A549 treated with dexamethasone at 1 μM for 4 hours (cell line): ENCODE results near the gene ZC3H13. TPM values are rescaled to one million over a fixed set of nuclear protein-coding genes. Genes with fewer than 3 reads are reported as not detected.

Experiments used
- total RNA-seq: library from RNA; stranded (reverse); fragments of 200-300 nt; extraction: Qiagen RNA extraction; gene quantifications from 5 replicates; pipeline ENCODE4 v1.2.3, GENCODE V29; 2022

The ZC3H13 gene, protein sequence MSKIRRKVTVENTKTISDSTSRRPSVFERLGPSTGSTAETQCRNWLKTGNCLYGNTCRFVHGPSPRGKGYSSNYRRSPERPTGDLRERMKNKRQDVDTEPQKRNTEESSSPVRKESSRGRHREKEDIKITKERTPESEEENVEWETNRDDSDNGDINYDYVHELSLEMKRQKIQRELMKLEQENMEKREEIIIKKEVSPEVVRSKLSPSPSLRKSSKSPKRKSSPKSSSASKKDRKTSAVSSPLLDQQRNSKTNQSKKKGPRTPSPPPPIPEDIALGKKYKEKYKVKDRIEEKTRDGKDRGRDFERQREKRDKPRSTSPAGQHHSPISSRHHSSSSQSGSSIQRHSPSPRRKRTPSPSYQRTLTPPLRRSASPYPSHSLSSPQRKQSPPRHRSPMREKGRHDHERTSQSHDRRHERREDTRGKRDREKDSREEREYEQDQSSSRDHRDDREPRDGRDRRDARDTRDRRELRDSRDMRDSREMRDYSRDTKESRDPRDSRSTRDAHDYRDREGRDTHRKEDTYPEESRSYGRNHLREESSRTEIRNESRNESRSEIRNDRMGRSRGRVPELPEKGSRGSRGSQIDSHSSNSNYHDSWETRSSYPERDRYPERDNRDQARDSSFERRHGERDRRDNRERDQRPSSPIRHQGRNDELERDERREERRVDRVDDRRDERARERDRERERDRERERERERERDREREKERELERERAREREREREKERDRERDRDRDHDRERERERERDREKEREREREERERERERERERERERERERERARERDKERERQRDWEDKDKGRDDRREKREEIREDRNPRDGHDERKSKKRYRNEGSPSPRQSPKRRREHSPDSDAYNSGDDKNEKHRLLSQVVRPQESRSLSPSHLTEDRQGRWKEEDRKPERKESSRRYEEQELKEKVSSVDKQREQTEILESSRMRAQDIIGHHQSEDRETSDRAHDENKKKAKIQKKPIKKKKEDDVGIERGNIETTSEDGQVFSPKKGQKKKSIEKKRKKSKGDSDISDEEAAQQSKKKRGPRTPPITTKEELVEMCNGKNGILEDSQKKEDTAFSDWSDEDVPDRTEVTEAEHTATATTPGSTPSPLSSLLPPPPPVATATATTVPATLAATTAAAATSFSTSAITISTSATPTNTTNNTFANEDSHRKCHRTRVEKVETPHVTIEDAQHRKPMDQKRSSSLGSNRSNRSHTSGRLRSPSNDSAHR (N-terminal part only)
- total RNA-seq: 13.7 to 21.2 TPM (median 17.9 TPM) in 5 replicates

DNA sequence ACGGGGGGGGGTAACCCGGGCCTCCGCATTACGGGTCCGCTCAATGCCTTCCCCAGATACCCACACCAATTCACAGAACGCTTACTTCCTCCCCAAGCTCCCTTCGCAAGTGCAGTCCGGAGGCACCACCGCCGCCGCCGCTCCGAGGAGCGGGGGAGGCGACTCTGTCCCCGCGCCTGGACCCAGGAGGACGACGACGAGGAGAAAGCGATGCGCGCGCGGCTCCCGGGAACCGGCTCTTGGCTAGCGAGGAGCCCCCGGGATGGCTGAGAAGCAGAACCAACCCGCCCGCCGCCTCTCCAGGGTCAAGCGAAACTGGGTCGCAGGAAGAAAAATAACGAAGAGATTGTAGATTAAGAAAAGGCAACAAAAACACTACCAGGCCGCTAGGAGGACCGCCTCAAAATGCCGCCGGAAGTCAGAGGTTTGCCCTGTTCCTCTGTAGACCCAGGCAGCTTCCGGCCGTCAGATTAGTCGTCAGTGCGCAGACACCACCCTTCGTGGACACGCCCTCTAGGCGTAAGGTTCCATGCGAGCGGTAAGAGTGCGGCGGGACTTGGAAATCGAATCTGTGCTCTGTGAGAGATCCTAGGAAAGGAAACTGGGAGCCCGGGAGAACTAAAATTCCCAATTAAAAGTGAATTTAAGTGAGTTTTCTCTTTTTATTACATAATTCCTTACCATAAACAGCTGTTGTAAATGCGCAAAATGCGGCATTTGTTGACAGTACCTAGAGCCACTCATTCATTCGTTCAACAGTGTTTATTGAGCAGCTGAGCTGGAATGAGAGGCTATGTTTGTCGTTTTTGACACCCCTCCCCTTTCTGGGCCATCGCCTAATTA is at the start of gene ZC3H13:
TSS of gene ZC3H13 (minus strand) at position 428 of the 843 bp plus-strand sequence. CDS start 7,239 bp downstream, outside the sequence.

Other genes starting within 250 kb of the ZC3H13 start
- gene SIAH3, start 201.0 kb downstream of the ZC3H13 start, total RNA-seq: not detected in 5 replicates
- 0.06 to 0.11 TPM (median 0.08 TPM) in 3 of 5 replicates, not detected in the others for gene CPB2, start 52.3 kb upstream of the ZC3H13 start, total RNA-seq
- gene LCP1, start 129.4 kb upstream of the ZC3H13 start, total RNA-seq: 0.13 to 0.30 TPM (median 0.15 TPM) in 5 replicates
- gene LRRC63, start 159.2 kb upstream of the ZC3H13 start, total RNA-seq: not detected in 5 replicates